IMR-90 (cell line): ENCODE results near the gene CST9L. TPM values are rescaled to one million over a fixed set of nuclear protein-coding genes. Genes with fewer than 3 reads are reported as not detected.

ENCODE experiments used
- ATAC-seq: fragments of 200-7000 bp; cut with Tn5 transposase; 2 replicates; pipeline ENCODE4 v1.9.1; 2020; ENCODE audit warnings: low read depth, mild to moderate bottlenecking, moderate library complexity
- BruUV-seq: library from RNA; stranded (reverse); fragments of 400-500 nt; replicated peaks from 2 replicates; lab custom pipeline; 2021; lab: Mats Ljungman, UMichigan
- CTCF ChIA-PET: fragments of 300-600 bp; formaldehyde crosslinking; extraction: SDS; loops from one replicate; lab custom pipeline; 2021; ENCODE audit warnings: antibody characterized with exemption; lab: Yijun Ruan, JAX
- POLR2A ChIA-PET: fragments of 300-600 bp; sonication (Branson Sonifier 250); formaldehyde crosslinking; loops from one replicate; lab custom pipeline; 2022; ENCODE audit warnings: antibody characterized with exemption; ENCODE audit not compliant: unreplicated experiment; lab: Charles Lee
- DNase-seq: peaks from one replicate; pipeline ENCODE4 v3.0.0; 2013
- H2AFZ ChIP-seq: replicated peaks from 2 replicates; pipeline ENCODE3; 2013; ENCODE audit warnings: low read length, mild to moderate bottlenecking; ENCODE audit not compliant: poor library complexity
- H2AK5ac ChIP-seq: 2 replicates; pipeline ENCODE4 v1.6.1; 2013; ENCODE audit warnings: low read depth, low read length, inconsistent platforms
- H2AK9ac ChIP-seq: replicated peaks from 2 replicates; pipeline ENCODE3; 2013; ENCODE audit warnings: mild to moderate bottlenecking, low read depth, low read length, moderate library complexity; ENCODE audit not compliant: poor library complexity
- H2BK120ac ChIP-seq: 2 replicates; pipeline ENCODE4 v1.6.1; 2013; ENCODE audit warnings: low read depth, low read length, inconsistent platforms
- H2BK15ac ChIP-seq: 3 replicates; pipeline ENCODE4 v1.6.1; 2013; ENCODE audit warnings: low read depth, low read length, inconsistent platforms
- H2BK20ac ChIP-seq: 2 replicates; pipeline ENCODE4 v1.6.1; 2013; ENCODE audit warnings: low read depth, mild to moderate bottlenecking, inconsistent platforms, low read length, moderate library complexity
- H2BK5ac ChIP-seq: 2 replicates; pipeline ENCODE4 v1.6.1; 2013; ENCODE audit warnings: mild to moderate bottlenecking, low read depth, low read length, inconsistent platforms; ENCODE audit not compliant: poor library complexity, severe bottlenecking
- H3K14ac ChIP-seq: replicated peaks from 2 replicates; pipeline ENCODE4 v1.6.1; 2013; ENCODE audit warnings: low read depth, low read length, inconsistent platforms
- H3K18ac ChIP-seq: 2 replicates; pipeline ENCODE4 v1.6.1; 2013; ENCODE audit warnings: low read depth, low read length, control low read depth
- H3K23ac ChIP-seq: 2 replicates; pipeline ENCODE4 v1.6.1; 2013; ENCODE audit warnings: low read depth, low read length, inconsistent platforms
- H3K27ac ChIP-seq: 2 replicates; pipeline ENCODE4 v1.5.1; 2013; ENCODE audit warnings: mild to moderate bottlenecking, control low read depth, low read length; ENCODE audit not compliant: insufficient read depth
- H3K27me3 ChIP-seq: 2 replicates; pipeline ENCODE4 v1.6.1; 2013; ENCODE audit warnings: low read length; ENCODE audit not compliant: control insufficient read depth, insufficient read depth
- H3K36me3 ChIP-seq: 2 replicates; pipeline ENCODE4 v1.6.1; 2013; ENCODE audit warnings: low read length, mixed read lengths; ENCODE audit not compliant: control insufficient read depth, insufficient read depth
- H3K4ac ChIP-seq: 2 replicates; pipeline ENCODE4 v1.6.1; 2013; ENCODE audit warnings: low read depth, low read length, inconsistent platforms
- H3K4me1 ChIP-seq: 2 replicates; pipeline ENCODE4 v1.6.1; 2013; ENCODE audit warnings: low read length, mixed read lengths; ENCODE audit not compliant: control insufficient read depth, insufficient read depth
- H3K4me2 ChIP-seq: 2 replicates; pipeline ENCODE4 v1.6.1; 2013; ENCODE audit warnings: low read depth, mild to moderate bottlenecking, control low read depth, low read length, moderate library complexity
- H3K4me3 ChIP-seq: 2 replicates; pipeline ENCODE4 v1.5.1; 2013; ENCODE audit warnings: low read depth, mild to moderate bottlenecking, control low read depth, low read length, moderate library complexity; ENCODE audit not compliant: insufficient read depth
- H3K56ac ChIP-seq: 2 replicates; pipeline ENCODE4 v1.6.1; 2013; ENCODE audit warnings: low read length, inconsistent platforms; ENCODE audit not compliant: insufficient read depth; ENCODE audit errors: extremely low read depth
- H3K79me1 ChIP-seq, 2 experiments: 2 replicates each; pipeline ENCODE4 v1.6.1; 2013; ENCODE audit warnings: low read length in 2 of 2, inconsistent platforms in 1 of 2, low read depth in 1 of 2
- H3K9ac ChIP-seq: 2 replicates; pipeline ENCODE4 v1.6.1; 2013; ENCODE audit warnings: low read depth, low read length, control low read depth
- H3K9me1 ChIP-seq: 2 replicates; pipeline ENCODE4 v1.6.1; 2013; ENCODE audit warnings: low read length, inconsistent platforms; ENCODE audit not compliant: insufficient read depth
- H3K9me3 ChIP-seq: 2 replicates; pipeline ENCODE4 v1.6.1; 2013; ENCODE audit warnings: low read length; ENCODE audit not compliant: control insufficient read depth, insufficient read depth
- H4K20me1 ChIP-seq: 2 replicates; pipeline ENCODE4 v1.6.1; 2013; ENCODE audit warnings: low read length, inconsistent platforms; ENCODE audit not compliant: insufficient read depth
- H4K5ac ChIP-seq: 2 replicates; pipeline ENCODE4 v1.6.1; 2013; ENCODE audit warnings: mild to moderate bottlenecking, low read depth, low read length, control low read depth
- H4K8ac ChIP-seq, 2 experiments: 2 replicates each; pipeline ENCODE4 v1.6.1; 2013; ENCODE audit warnings: low read depth in 2 of 2, low read length in 2 of 2, control low read depth in 1 of 2, inconsistent platforms in 1 of 2
- H4K91ac ChIP-seq: 2 replicates; pipeline ENCODE4 v1.6.1; 2013; ENCODE audit warnings: low read depth, low read length, inconsistent platforms; ENCODE audit not compliant: insufficient read depth
- RCOR1 ChIP-seq: IDR thresholded peaks from 2 replicates; pipeline ENCODE4 v1.6.1; 2012; ENCODE audit warnings: mild to moderate bottlenecking, low read length, improper control_type of control experiment; ENCODE audit not compliant: insufficient replicate concordance
- USF2 ChIP-seq: fragments of 150-350 bp; IDR thresholded peaks from 2 replicates; pipeline ENCODE4 v1.6.1; 2017; ENCODE audit warnings: mild to moderate bottlenecking, antibody characterized with exemption, low read length, low read depth
- dilution Hi-C: fragments of 300-500 bp; cut with HindIII; formaldehyde crosslinking; loops from one replicate; pipeline ENCODE4 v1.14.3; 2018; ENCODE audit warnings: low sequenced_read_pairs; ENCODE audit not compliant: unreplicated experiment
- in situ Hi-C: fragments of 300-500 bp; cut with MboI; formaldehyde crosslinking; loops from 3 replicates; pipeline ENCODE4 v1.14.3; 2019; ENCODE audit warnings: low sequenced_read_pairs, inconsistent platforms, mixed read lengths
- intact Hi-C: fragments of 100-400 bp; cut with micrococcal nuclease; formaldehyde crosslinking; loops from 2 replicates; pipeline ENCODE4 v1.10.0; 2022
- polyA plus RNA-seq, 3 experiments: library from polyadenylated mRNA; depleted of rRNA; stranded (reverse); fragments of >200 nt; gene quantifications; 2 replicates each; pipeline ENCODE4 v1.2.3, GENCODE V29; 2012; ENCODE audit warnings: low replicate concordance in 1 of 3
- total RNA-seq: library from RNA; depleted of rRNA; stranded (reverse); fragments of >200 nt; gene quantifications from 2 replicates; pipeline ENCODE4 v1.2.3, GENCODE V29; 2012

The CST9L gene
- total and polyA plus RNA-seq, 2 of the 4 experiments (the other 2 are of a cell fraction): not detected

- Histone ChIP-seq H3K23ac (no peak overlapping the region), H2BK15ac (no peak overlapping the region), H3K4me1 (no peaks in the 10 kb centered on the region), H2BK120ac (no peak overlapping the region), H3K14ac (no peak overlapping the region), H3K56ac (no peak overlapping the region), H2AK9ac (no peak overlapping the region), H3K9me3 (no peaks in the 10 kb centered on the region), H3K9ac (no peak overlapping the region), H3K36me3 (no peaks in the 10 kb centered on the region), H4K91ac (no peak overlapping the region), H3K18ac (no peak overlapping the region), H3K79me1 (no peaks in the 10 kb centered on the region), H2BK20ac (no peak overlapping the region), H2AK5ac (no peak overlapping the region), H2BK5ac (no peak overlapping the region), H4K20me1 (no peaks in the 10 kb centered on the region), H3K4ac (no peak overlapping the region), H3K9me1 (no peaks in the 10 kb centered on the region), H3K4me3 (no peak overlapping the region), H3K27ac (no peak overlapping the region), H3K27me3 (no peaks in the 10 kb centered on the region), H3K4me2 (no peak overlapping the region), H2AFZ (no peak overlapping the region), H4K8ac (no peak overlapping the region), H4K5ac (no peak overlapping the region)
- DNase-seq (no peak), ATAC-seq (no peak)
- in situ Hi-C loops: no loop called here
- intact Hi-C loops: loop anchor here (10.0 kb wide), 1 partner anchor 110 kb away; no protein-coding TSS in a partner anchor
- ChIA-PET POLR2A (no interaction called here), CTCF (no interaction called here)
- no TSS peak for BruUV-seq
- dilution Hi-C loops: no loop called here
- TF ChIP-seq RCOR1: no peak
- no peak for TF ChIP-seq USF2
These were observed 6.7 kb upstream of the CST9L start for GRCh38 chr20:23574977-23575376.
